Panc1 (cell line): ENCODE results near the gene HK2.

ENCODE experiments used
- POLR2AphosphoS5 ChIP-seq: IDR thresholded peaks from 2 replicates; pipeline ENCODE4 v1.6.1; 2012; ENCODE audit warnings: mild to moderate bottlenecking, low read depth, low read length, moderate library complexity
- SIN3A ChIP-seq: IDR thresholded peaks from 2 replicates; pipeline ENCODE4 v1.6.1; 2012; ENCODE audit warnings: low read depth, mild to moderate bottlenecking, low read length, moderate library complexity, borderline replicate concordance; ENCODE audit not compliant: insufficient read depth
- TCF7L2 ChIP-seq: IDR thresholded peaks from 2 replicates; pipeline ENCODE4 v1.6.1; 2011; ENCODE audit warnings: mild to moderate bottlenecking, low read depth, low read length, inconsistent platforms
- TF ChIP-seq, protein P1 (sequence below): fragments of 450-650 bp; IDR thresholded peaks from 2 replicates; pipeline ENCODE4 v1.5.1; 2017; ENCODE audit warnings: mild to moderate bottlenecking
- TF ChIP-seq, protein P2 (sequence below), 2 experiments: IDR thresholded peaks; 2 replicates each; pipeline ENCODE4 v1.6.1; 2011 to 2012; ENCODE audit warnings: low read depth in 2 of 2, control low read depth in 1 of 2, low read length in 1 of 2, mild to moderate bottlenecking in 1 of 2, moderate library complexity in 1 of 2; ENCODE audit not compliant: insufficient read depth in 1 of 2

DNA sequence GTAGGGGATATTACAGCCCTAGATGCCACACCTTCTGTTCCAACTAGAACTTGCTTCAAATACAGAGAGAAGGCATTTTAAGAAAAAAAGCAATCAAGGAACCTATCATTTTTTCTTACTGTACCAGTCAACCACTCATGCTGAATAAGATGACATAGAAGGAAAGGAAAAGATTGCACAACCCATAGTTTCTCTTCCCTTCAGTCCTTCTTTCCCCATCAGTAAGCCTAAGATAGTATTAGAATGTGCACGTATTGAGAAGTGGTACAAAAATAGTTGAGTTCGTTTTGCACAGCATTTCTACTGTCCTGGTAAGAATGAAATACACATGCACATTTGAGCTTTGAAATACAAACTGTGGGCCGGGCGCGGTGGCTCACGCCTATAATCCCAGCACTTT lies 27.0 kb upstream of the HK2 start:
- TF ChIP-seq, protein P1, sequence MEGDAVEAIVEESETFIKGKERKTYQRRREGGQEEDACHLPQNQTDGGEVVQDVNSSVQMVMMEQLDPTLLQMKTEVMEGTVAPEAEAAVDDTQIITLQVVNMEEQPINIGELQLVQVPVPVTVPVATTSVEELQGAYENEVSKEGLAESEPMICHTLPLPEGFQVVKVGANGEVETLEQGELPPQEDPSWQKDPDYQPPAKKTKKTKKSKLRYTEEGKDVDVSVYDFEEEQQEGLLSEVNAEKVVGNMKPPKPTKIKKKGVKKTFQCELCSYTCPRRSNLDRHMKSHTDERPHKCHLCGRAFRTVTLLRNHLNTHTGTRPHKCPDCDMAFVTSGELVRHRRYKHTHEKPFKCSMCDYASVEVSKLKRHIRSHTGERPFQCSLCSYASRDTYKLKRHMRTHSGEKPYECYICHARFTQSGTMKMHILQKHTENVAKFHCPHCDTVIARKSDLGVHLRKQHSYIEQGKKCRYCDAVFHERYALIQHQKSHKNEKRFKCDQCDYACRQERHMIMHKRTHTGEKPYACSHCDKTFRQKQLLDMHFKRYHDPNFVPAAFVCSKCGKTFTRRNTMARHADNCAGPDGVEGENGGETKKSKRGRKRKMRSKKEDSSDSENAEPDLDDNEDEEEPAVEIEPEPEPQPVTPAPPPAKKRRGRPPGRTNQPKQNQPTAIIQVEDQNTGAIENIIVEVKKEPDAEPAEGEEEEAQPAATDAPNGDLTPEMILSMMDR, result no peak
- TF ChIP-seq, protein P2, sequence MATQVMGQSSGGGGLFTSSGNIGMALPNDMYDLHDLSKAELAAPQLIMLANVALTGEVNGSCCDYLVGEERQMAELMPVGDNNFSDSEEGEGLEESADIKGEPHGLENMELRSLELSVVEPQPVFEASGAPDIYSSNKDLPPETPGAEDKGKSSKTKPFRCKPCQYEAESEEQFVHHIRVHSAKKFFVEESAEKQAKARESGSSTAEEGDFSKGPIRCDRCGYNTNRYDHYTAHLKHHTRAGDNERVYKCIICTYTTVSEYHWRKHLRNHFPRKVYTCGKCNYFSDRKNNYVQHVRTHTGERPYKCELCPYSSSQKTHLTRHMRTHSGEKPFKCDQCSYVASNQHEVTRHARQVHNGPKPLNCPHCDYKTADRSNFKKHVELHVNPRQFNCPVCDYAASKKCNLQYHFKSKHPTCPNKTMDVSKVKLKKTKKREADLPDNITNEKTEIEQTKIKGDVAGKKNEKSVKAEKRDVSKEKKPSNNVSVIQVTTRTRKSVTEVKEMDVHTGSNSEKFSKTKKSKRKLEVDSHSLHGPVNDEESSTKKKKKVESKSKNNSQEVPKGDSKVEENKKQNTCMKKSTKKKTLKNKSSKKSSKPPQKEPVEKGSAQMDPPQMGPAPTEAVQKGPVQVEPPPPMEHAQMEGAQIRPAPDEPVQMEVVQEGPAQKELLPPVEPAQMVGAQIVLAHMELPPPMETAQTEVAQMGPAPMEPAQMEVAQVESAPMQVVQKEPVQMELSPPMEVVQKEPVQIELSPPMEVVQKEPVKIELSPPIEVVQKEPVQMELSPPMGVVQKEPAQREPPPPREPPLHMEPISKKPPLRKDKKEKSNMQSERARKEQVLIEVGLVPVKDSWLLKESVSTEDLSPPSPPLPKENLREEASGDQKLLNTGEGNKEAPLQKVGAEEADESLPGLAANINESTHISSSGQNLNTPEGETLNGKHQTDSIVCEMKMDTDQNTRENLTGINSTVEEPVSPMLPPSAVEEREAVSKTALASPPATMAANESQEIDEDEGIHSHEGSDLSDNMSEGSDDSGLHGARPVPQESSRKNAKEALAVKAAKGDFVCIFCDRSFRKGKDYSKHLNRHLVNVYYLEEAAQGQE (IDR thresholded peaks at IDR 0.05; ENCODE audit: insufficient read depth in 1 of 2, low read depth in 2 of 2, low read length in 1 of 2), result no peak
- TF ChIP-seq SIN3A (no peak), POLR2AphosphoS5 (no peak), TCF7L2 (no peak)
